WTC11 (cell line): Measurements from ENCODE around the gene GRID2. TPM values are rescaled to one million over a fixed set of nuclear protein-coding genes. Genes with fewer than 3 reads are reported as not detected.

Source experiments
- ATAC-seq: fragments of 200-7000 bp; cut with Tn5 transposase; 2 replicates; pipeline ENCODE4 v1.10.0; 2021; ENCODE audit warnings: mild to moderate bottlenecking, moderate library complexity
- CTCF ChIA-PET: fragments of 300-600 bp; sonication (Branson Sonifier 250); formaldehyde crosslinking; loops from one replicate; lab custom pipeline; 2021; ENCODE audit warnings: antibody characterized with exemption; lab: Charles Lee
- POLR2A ChIA-PET: fragments of 350-600 bp; sonication (Branson Sonifier 250); formaldehyde crosslinking; loops from one replicate; lab custom pipeline; 2021; ENCODE audit warnings: antibody characterized with exemption; lab: Charles Lee
- DNase-seq: peaks from one replicate; pipeline ENCODE4 v3.0.0; 2021; ENCODE audit warnings: low spot score
- H3K27ac Mint-ChIP-seq: 2 replicates; pipeline ENCODE4 v1.8.0; 2021; ENCODE audit warnings: mixed read lengths
- H3K27me3 Mint-ChIP-seq: 2 replicates; pipeline ENCODE4 v1.8.0; 2021; ENCODE audit warnings: low read depth, mild to moderate bottlenecking, moderate library complexity, mixed read lengths
- H3K36me3 Mint-ChIP-seq: 2 replicates; pipeline ENCODE4 v1.8.0; 2021; ENCODE audit warnings: mixed read lengths
- H3K4me1 Mint-ChIP-seq: 2 replicates; pipeline ENCODE4 v1.8.0; 2022; ENCODE audit warnings: mixed read lengths
- H3K4me3 Mint-ChIP-seq: 2 replicates; pipeline ENCODE4 v1.8.0; 2021; ENCODE audit warnings: mild to moderate bottlenecking, moderate library complexity, mixed read lengths
- H3K9me3 Mint-ChIP-seq: 2 replicates; pipeline ENCODE4 v1.8.0; 2021; ENCODE audit warnings: mixed read lengths
- AR ChIP-seq: fragments of 250-450 bp; sonication (Bioruptor Pico); IDR thresholded peaks from 2 replicates; pipeline ENCODE4 v1.9.0; 2021; ENCODE audit warnings: mild to moderate bottlenecking
- CREB1 ChIP-seq: sonication (generic); formaldehyde crosslinking; IDR thresholded peaks from 2 replicates; pipeline ENCODE4 v1.8.0; 2023; ENCODE audit warnings: mild to moderate bottlenecking, missing genetic modification reagents
- CTCF ChIP-seq: fragments of 200-600 bp; IDR thresholded peaks from 2 replicates; pipeline ENCODE4 v1.8.0; 2022; ENCODE audit warnings: antibody characterized with exemption
- FOXK1 ChIP-seq: sonication (generic); formaldehyde crosslinking; IDR thresholded peaks from 2 replicates; pipeline ENCODE4 v1.8.0; 2022; ENCODE audit warnings: mild to moderate bottlenecking, moderate library complexity, missing genetic modification reagents
- GABPB1 ChIP-seq: sonication (generic); formaldehyde crosslinking; IDR thresholded peaks from 2 replicates; pipeline ENCODE4 v1.8.1; 2023; ENCODE audit warnings: mild to moderate bottlenecking, missing genetic modification reagents
- HMGXB4 ChIP-seq: sonication (generic); formaldehyde crosslinking; IDR thresholded peaks from 2 replicates; pipeline ENCODE4 v1.8.1; 2023; ENCODE audit warnings: mild to moderate bottlenecking, moderate library complexity, missing genetic modification reagents
- JUN ChIP-seq: sonication (generic); formaldehyde crosslinking; IDR thresholded peaks from 2 replicates; pipeline ENCODE4 v1.8.0; 2023; ENCODE audit warnings: mild to moderate bottlenecking, missing genetic modification reagents
- NFYB ChIP-seq: sonication (generic); formaldehyde crosslinking; conservative IDR thresholded peaks from 2 replicates; pipeline ENCODE4 v1.8.0; 2022; ENCODE audit warnings: low read depth, missing genetic modification reagents
- NR3C1 ChIP-seq: sonication (generic); formaldehyde crosslinking; conservative IDR thresholded peaks from 2 replicates; pipeline ENCODE4 v1.8.1; 2023; ENCODE audit warnings: low read depth, mild to moderate bottlenecking, missing genetic modification reagents
- OVOL2 ChIP-seq: fragments of 250-450 bp; sonication (Bioruptor Pico); IDR thresholded peaks from 2 replicates; pipeline ENCODE4 v1.9.0; 2021; ENCODE audit warnings: mild to moderate bottlenecking, borderline replicate concordance
- PRDM15 ChIP-seq: sonication (generic); formaldehyde crosslinking; IDR thresholded peaks from 2 replicates; pipeline ENCODE4 v1.8.0; 2022; ENCODE audit warnings: missing genetic modification reagents
- USF2 ChIP-seq: sonication (generic); formaldehyde crosslinking; IDR thresholded peaks from 2 replicates; pipeline ENCODE4 v1.8.1; 2023; ENCODE audit warnings: mild to moderate bottlenecking, missing genetic modification reagents, moderate library complexity
- ZNF121 ChIP-seq: sonication (generic); formaldehyde crosslinking; IDR thresholded peaks from 2 replicates; pipeline ENCODE4 v1.8.0; 2023; ENCODE audit warnings: missing genetic modification reagents
- ZNF219 ChIP-seq: sonication (generic); formaldehyde crosslinking; IDR thresholded peaks from 2 replicates; pipeline ENCODE4 v1.8.0; 2023; ENCODE audit warnings: missing genetic modification reagents, mild to moderate bottlenecking, borderline replicate concordance
- ZNF263 ChIP-seq: sonication (generic); formaldehyde crosslinking; IDR thresholded peaks from 2 replicates; pipeline ENCODE4 v1.8.1; 2022; ENCODE audit warnings: low read depth, mild to moderate bottlenecking, moderate library complexity, missing genetic modification reagents
- ZNF281 ChIP-seq: sonication (generic); formaldehyde crosslinking; IDR thresholded peaks from 2 replicates; pipeline ENCODE4 v1.8.0; 2023; ENCODE audit warnings: mild to moderate bottlenecking, missing genetic modification reagents
- ZNF416 ChIP-seq: fragments of 250-450 bp; sonication (Bioruptor Pico); IDR thresholded peaks from 2 replicates; pipeline ENCODE4 v1.9.0; 2021; ENCODE audit warnings: mild to moderate bottlenecking, inconsistent platforms
- ZNF512 ChIP-seq: sonication (generic); formaldehyde crosslinking; IDR thresholded peaks from 2 replicates; pipeline ENCODE4 v1.8.1; 2022; ENCODE audit warnings: missing genetic modification reagents, borderline replicate concordance
- ZSCAN18 ChIP-seq: fragments of 250-450 bp; sonication (Bioruptor Pico); IDR thresholded peaks from 2 replicates; pipeline ENCODE4 v2.1.2; 2022; ENCODE audit warnings: mild to moderate bottlenecking, moderate library complexity
- total RNA-seq: library from RNA; stranded (reverse); gene quantifications from 3 replicates; pipeline ENCODE4 v1.2.3, GENCODE V29; 2021

Gene GRID2
- total RNA-seq, 1 experiment from 2014 or later = 26.8 TPM

GRCh38 chr4:92362028-92362427 is 58.3 kb downstream of the GRID2 start:
- no peak for TF ChIP-seq ZNF512 (CRISPR knock-in tag)
- TF ChIP-seq ZSCAN18 (CRISPR knock-in tag) = no peak
- TF ChIP-seq USF2 = no peak
- TF ChIP-seq AR (CRISPR knock-in tag) = no peak
- TF ChIP-seq ZNF416 (CRISPR knock-in tag) = no peak
- TF ChIP-seq NR3C1 (CRISPR knock-in tag) = no peak
- no peak for TF ChIP-seq CREB1
- no peak for TF ChIP-seq PRDM15 (CRISPR knock-in tag)
- TF ChIP-seq ZNF263 = no peak
- no peaks in the 10 kb centered on the region for H3K36me3 Mint-ChIP-seq
- peak overlapping the region; percentile 91 for H3K27ac Mint-ChIP-seq
- no peaks in the 10 kb centered on the region for H3K27me3 Mint-ChIP-seq
- no peaks in the 10 kb centered on the region for H3K9me3 Mint-ChIP-seq
- H3K4me3 Mint-ChIP-seq = no peak overlapping the region
- ChIA-PET CTCF (no interaction called here), POLR2A (no interaction called here)
- no peak for ATAC-seq
- no peak for DNase-seq
- H3K4me1 Mint-ChIP-seq = peaks cover 62% of the 10 kb centered on the region

GRCh38 chr4:92368653-92369052 is 64.9 kb downstream of the GRID2 start:
- ChIA-PET CTCF (interaction anchor here (2.4 kb wide), 1 partner anchor 19 kb away, joined by 13 read pairs; no protein-coding TSS in a partner anchor), POLR2A (no interaction called here)
- peaks cover 8% of the 10 kb centered on the region for H3K36me3 Mint-ChIP-seq
- peaks cover 15% of the 10 kb centered on the region for H3K9me3 Mint-ChIP-seq
- H3K27me3 Mint-ChIP-seq = no peaks in the 10 kb centered on the region
- peaks cover 49% of the 10 kb centered on the region for H3K4me1 Mint-ChIP-seq
- ATAC-seq = no peak
- no peak overlapping the region for H3K4me3 Mint-ChIP-seq
- no peak for DNase-seq
- no peak overlapping the region for H3K27ac Mint-ChIP-seq
- TF ChIP-seq ZNF281 (CRISPR knock-in tag) (no peak), ZNF121 (CRISPR knock-in tag) (no peak), JUN (CRISPR knock-in tag) (no peak), NFYB (CRISPR knock-in tag) (no peak), FOXK1 (CRISPR knock-in tag) (no peak), OVOL2 (CRISPR knock-in tag) (no peak), CREB1 (no peak), ZNF219 (CRISPR knock-in tag) (no peak), CTCF (no peak), GABPB1 (CRISPR knock-in tag) (no peak), HMGXB4 (CRISPR knock-in tag) (no peak)
